ENCODE measurements around the gene ZNF438.
"Not testable (repeated sequence)": the region's sequence is repeated elsewhere in the genome, so short reads cannot be mapped to it uniquely, and the experiment has no call there.

Gene ZNF438

GRCh38 chr10:30980951-30981616, 50.6 kb downstream of the ZNF438 start:
- DNase-seq, result peak; percentile 11

GRCh38 chr10:30979956-30980355, 51.7 kb downstream of the ZNF438 start:
- DNase-seq, result no peak

GRCh38 chr10:30978843-30979242, 52.8 kb downstream of the ZNF438 start:
- no peak for DNase-seq

- DNase-seq, result no peak
Measured at GRCh38 chr10:30977385-30977784, 54.3 kb downstream of the ZNF438 start.

GRCh38 chr10:30974773-30975415, 56.8 kb downstream of the ZNF438 start:
- no peak for DNase-seq

GRCh38 chr10:30974355-30974754, 57.3 kb downstream of the ZNF438 start:
- DNase-seq, result no peak

- DNase-seq, result no peak
Measured at GRCh38 chr10:30973737-30974136, 57.9 kb downstream of the ZNF438 start.

- DNase-seq, result no peak
Measured at GRCh38 chr10:30970760-30971460, 60.8 kb downstream of the ZNF438 start.

- DNase-seq, result no peak
Measured at GRCh38 chr10:30968711-30969110, 63.0 kb downstream of the ZNF438 start.

- DNase-seq, result peak; percentile 18
Measured at GRCh38 chr10:30967650-30968410, 63.8 kb downstream of the ZNF438 start.

GRCh38 chr10:30963992-30964930, 67.4 kb downstream of the ZNF438 start:
- no peak for DNase-seq

GRCh38 chr10:30962522-30962921, 69.1 kb downstream of the ZNF438 start:
- no peak for DNase-seq

GRCh38 chr10:30959836-30960210, 71.8 kb downstream of the ZNF438 start:
- DNase-seq, result no peak

GRCh38 chr10:30949218-30949617, 82.4 kb downstream of the ZNF438 start:
- DNase-seq, result not testable (repeated sequence)

GRCh38 chr10:30944005-30944404, 87.7 kb downstream of the ZNF438 start:
- no peak for DNase-seq

- DNase-seq, result no peak
Measured at GRCh38 chr10:30943451-30943850, 88.2 kb downstream of the ZNF438 start.

- DNase-seq, result no peak
Measured at GRCh38 chr10:30940256-30940655, 91.4 kb downstream of the ZNF438 start.

GRCh38 chr10:30939643-30940251, 91.9 kb downstream of the ZNF438 start:
- no peak for DNase-seq

GRCh38 chr10:30935078-30935477, 96.6 kb downstream of the ZNF438 start:
- DNase-seq, result no peak

GRCh38 chr10:30931094-30931493, 100.6 kb downstream of the ZNF438 start:
- no peak for DNase-seq

GRCh38 chr10:30929901-30930520, 101.7 kb downstream of the ZNF438 start:
- no peak for DNase-seq
